Activated naive CD4-positive, alpha-beta T cell treated with anti-CD3 and anti-CD28 coated beads, Interleukin-2, amount 50 U/mL, for 72 hours (primary cell): ENCODE results near the gene ZNF283. TPM values are rescaled to one million over a fixed set of nuclear protein-coding genes. Genes with fewer than 3 reads are reported as not detected.
"Not testable (repeated sequence)": the region's sequence is repeated elsewhere in the genome, so short reads cannot be mapped to it uniquely, and the experiment has no call there.

Source experiments
- ATAC-seq, 2 donors: fragments of 150-1000 bp; cut with Tn5 transposase; 2 replicates each; pipeline ENCODE4 v1.10.0; 2021; ENCODE audit warnings: mild to moderate bottlenecking in 2 of 2, moderate library complexity in 2 of 2
- DNase-seq, 2 donors: peaks; one replicate each; pipeline ENCODE4 v3.0.0; 2021 to 2022; ENCODE audit warnings: low spot score in 2 of 2
- H3K27ac Mint-ChIP-seq, 2 donors: one replicate each; pipeline ENCODE4 v1.8.0; 2022; ENCODE audit warnings: mild to moderate bottlenecking in 2 of 2, mixed read lengths in 2 of 2
- H3K36me3 Mint-ChIP-seq, 2 donors: one replicate each; pipeline ENCODE4 v1.8.0; 2022; ENCODE audit warnings: mixed read lengths in 2 of 2
- H3K9me3 Mint-ChIP-seq, 2 donors: one replicate each; pipeline ENCODE4 v1.8.0; 2022; ENCODE audit warnings: mixed read lengths in 2 of 2
- total RNA-seq, 2 donors: library from RNA; stranded (reverse); gene quantifications; one replicate each; pipeline ENCODE4 v1.2.3, GENCODE V29; 2022

Gene ZNF283
- total RNA-seq, 2 donors from 2014 or later, result 7.7 to 12.0 TPM

GRCh38 chr19:43797118-43797517 is 30.0 kb upstream of the ZNF283 start:
- H3K36me3 Mint-ChIP-seq, result peaks cover 5 to 12% of the 10 kb centered on the region in 2 donors
- ATAC-seq, result no peak

GRCh38 chr19:43797556-43797955 is 29.6 kb upstream of the ZNF283 start:
- Mint-ChIP-seq H3K36me3 (peaks cover 5 to 12% of the 10 kb centered on the region in 2 donors), H3K27ac (no peak overlapping the region), H3K9me3 (peaks cover 0 to 5% of the 10 kb centered on the region in 2 donors)
- DNase-seq, result no peak
- ATAC-seq, result no peak

More at GRCh38 chr19:43797118-43797517, 30.0 kb upstream of the ZNF283 start:
- no peak for DNase-seq
- Mint-ChIP-seq H3K9me3 (peaks cover 0 to 5% of the 10 kb centered on the region in 2 donors), H3K27ac (no peak overlapping the region)

GRCh38 chr19:43798026-43798545 is 29.0 kb upstream of the ZNF283 start:
- DNase-seq (no peak), ATAC-seq (peak; percentile 14 to 20)
- Mint-ChIP-seq H3K9me3 (peaks cover 0 to 5% of the 10 kb centered on the region in 2 donors), H3K36me3 (peaks cover 5 to 12% of the 10 kb centered on the region in 2 donors), H3K27ac (peak overlapping the region in 1 of 2 donors; percentile 80)

GRCh38 chr19:43798546-43799409 is 28.3 kb upstream of the ZNF283 start:
- Mint-ChIP-seq H3K27ac (peak overlapping the region; percentile 54 to 80), H3K9me3 (peaks cover 0 to 5% of the 10 kb centered on the region in 2 donors), H3K36me3 (peaks cover 5 to 12% of the 10 kb centered on the region in 2 donors)
- peak; percentile 90 to 94 for ATAC-seq
- DNase-seq, result peak; percentile 64 to 69

GRCh38 chr19:43799502-43800142 is 27.5 kb upstream of the ZNF283 start:
- no peak for ATAC-seq
- Mint-ChIP-seq H3K36me3 (peaks cover 5 to 12% of the 10 kb centered on the region in 2 donors), H3K27ac (no peak overlapping the region), H3K9me3 (peaks cover 0 to 5% of the 10 kb centered on the region in 2 donors)
- no peak for DNase-seq

GRCh38 chr19:43802216-43802951 is 24.7 kb upstream of the ZNF283 start, which contains the start of gene LYPD5:
LYPD5 (minus strand) TSS chr19:43802447; CDS start chr19:43802380, 67 bp downstream.
- Mint-ChIP-seq H3K9me3 (no peaks in the 10 kb centered on the region), H3K27ac (peak within 1 kb of the TSS in 1 of 2 donors; percentile 16), H3K36me3 (peaks cover 0 to 7% of the 10 kb centered on the region in 2 donors)
- DNase-seq (no peak), ATAC-seq (no peak)

GRCh38 chr19:43804432-43804831 is 22.7 kb upstream of the ZNF283 start:
- no peaks in the 10 kb centered on the region for H3K9me3 Mint-ChIP-seq
- DNase-seq (no peak), ATAC-seq (no peak)
- no peaks in the 10 kb centered on the region for H3K36me3 Mint-ChIP-seq
- H3K27ac Mint-ChIP-seq, result no peak overlapping the region

- ATAC-seq, DNase-seq, H3K27ac Mint-ChIP-seq, H3K9me3 Mint-ChIP-seq, H3K36me3 Mint-ChIP-seq: not testable (repeated sequence)
These were observed 20.7 kb upstream of the ZNF283 start for GRCh38 chr19:43806401-43806800.

- Mint-ChIP-seq H3K27ac (no peak overlapping the region), H3K36me3 (no peaks in the 10 kb centered on the region), H3K9me3 (no peaks in the 10 kb centered on the region)
- no peak for ATAC-seq
- no peak for DNase-seq
These were observed 20.3 kb upstream of the ZNF283 start for GRCh38 chr19:43806848-43807247.

GRCh38 chr19:43807651-43808050 is 19.5 kb upstream of the ZNF283 start:
- DNase-seq, result no peak
- Mint-ChIP-seq H3K27ac (no peak overlapping the region), H3K36me3 (no peaks in the 10 kb centered on the region), H3K9me3 (no peaks in the 10 kb centered on the region)
- ATAC-seq, result no peak

GRCh38 chr19:43809762-43810696 is 17.1 kb upstream of the ZNF283 start:
- H3K36me3 Mint-ChIP-seq, result no peaks in the 10 kb centered on the region
- H3K9me3 Mint-ChIP-seq, result no peaks in the 10 kb centered on the region
- peak; percentile 54 to 61 for ATAC-seq
- H3K27ac Mint-ChIP-seq, result no peak overlapping the region
- DNase-seq, result no peak

- DNase-seq (no peak), ATAC-seq (no peak)
- no peak overlapping the region for H3K27ac Mint-ChIP-seq
- H3K9me3 Mint-ChIP-seq, result peaks cover 0 to 8% of the 10 kb centered on the region in 2 donors
- H3K36me3 Mint-ChIP-seq, result no peaks in the 10 kb centered on the region
These were observed 15.3 kb upstream of the ZNF283 start for GRCh38 chr19:43811837-43812236.

GRCh38 chr19:43812259-43812658 is 14.9 kb upstream of the ZNF283 start:
- Mint-ChIP-seq H3K27ac (no peak overlapping the region), H3K9me3 (peaks cover 0 to 13% of the 10 kb centered on the region in 2 donors), H3K36me3 (no peaks in the 10 kb centered on the region)
- no peak for DNase-seq
- ATAC-seq, result no peak

GRCh38 chr19:43812688-43813087 is 14.4 kb upstream of the ZNF283 start:
- no peak overlapping the region for H3K27ac Mint-ChIP-seq
- no peak for DNase-seq
- peaks cover 0 to under 1% of the 10 kb centered on the region in 2 donors for H3K36me3 Mint-ChIP-seq
- ATAC-seq, result no peak
- peaks cover 0 to 13% of the 10 kb centered on the region in 2 donors for H3K9me3 Mint-ChIP-seq

- no peak overlapping the region for H3K27ac Mint-ChIP-seq
These were observed 12.3 kb upstream of the ZNF283 start for GRCh38 chr19:43814663-43815352.

More at GRCh38 chr19:43814663-43815352, 12.3 kb upstream of the ZNF283 start:
- peaks cover 0 to 20% of the 10 kb centered on the region in 2 donors for H3K9me3 Mint-ChIP-seq
- peaks cover 0 to 7% of the 10 kb centered on the region in 2 donors for H3K36me3 Mint-ChIP-seq
- DNase-seq, result no peak
- peak; percentile 59 to 65 for ATAC-seq
